Mucosa of stomach (tissue), 1 donor: ENCODE data around the gene ATP6V0C.

Experiments
- H3K27me3 ChIP-seq: one replicate; pipeline ENCODE4 v1.7.0; 2013; ENCODE audit warnings: mild to moderate bottlenecking, low read length; ENCODE audit not compliant: control insufficient read depth, insufficient read depth
- H3K36me3 ChIP-seq: one replicate; pipeline ENCODE4 v1.7.0; 2013; ENCODE audit warnings: low read length; ENCODE audit not compliant: control insufficient read depth, insufficient read depth
- H3K4me1 ChIP-seq: one replicate; pipeline ENCODE4 v1.7.0; 2013; ENCODE audit warnings: mild to moderate bottlenecking, low read length; ENCODE audit not compliant: control insufficient read depth, insufficient read depth
- H3K4me3 ChIP-seq: one replicate; pipeline ENCODE4 v1.7.0; 2013; ENCODE audit warnings: low read length
- H3K9ac ChIP-seq: one replicate; pipeline ENCODE4 v1.7.0; 2013; ENCODE audit warnings: mild to moderate bottlenecking, low read length, moderate library complexity
- H3K9me3 ChIP-seq: one replicate; pipeline ENCODE4 v1.7.0; 2013; ENCODE audit warnings: mild to moderate bottlenecking, low read length, moderate library complexity; ENCODE audit not compliant: control insufficient read depth
- donor health status: Pancreatic carcinoma.

ATP6V0C gene

DNA sequence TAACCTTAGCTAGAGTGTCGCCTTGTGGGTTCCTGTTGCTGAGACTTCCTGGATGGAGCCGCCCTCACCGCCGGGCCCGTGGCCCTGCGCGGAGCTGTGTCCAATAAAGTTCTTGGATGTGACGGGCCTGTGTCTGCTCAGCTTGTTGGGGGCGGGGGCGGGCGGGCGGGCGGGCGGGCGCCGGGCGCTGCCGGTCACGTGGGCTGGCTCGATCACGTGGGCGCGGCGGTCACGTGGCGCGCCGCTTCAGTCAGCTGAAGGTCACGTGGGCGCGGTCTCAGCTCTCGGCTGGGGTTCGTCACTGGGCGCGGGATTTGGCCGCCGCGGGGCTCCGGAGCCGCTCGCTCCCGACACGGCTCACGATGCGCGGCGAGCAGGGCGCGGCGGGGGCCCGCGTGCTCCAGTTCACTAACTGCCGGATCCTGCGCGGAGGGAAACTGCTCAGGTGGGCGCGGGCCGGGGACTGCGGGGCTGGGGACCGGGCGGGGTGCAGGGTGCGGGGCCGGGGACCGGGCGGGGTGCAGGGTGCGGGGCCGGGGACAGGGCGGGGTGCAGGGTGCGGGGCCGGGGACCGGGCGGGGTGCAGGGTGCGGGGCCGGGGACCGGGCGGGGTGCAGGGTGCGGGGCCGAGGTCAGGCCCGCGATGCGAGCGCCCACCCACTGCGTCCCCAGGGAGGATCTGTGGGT, 6.5 kb downstream of the ATP6V0C start, which contains the start of gene AMDHD2:
Gene AMDHD2, plus strand, starts transcription at position 275 of the 687 bp plus-strand sequence. Its CDS starts 88 bp downstream, at position 363.
- Histone ChIP-seq H3K36me3 (no peaks in the 10 kb centered on the region), H3K27me3 (no peaks in the 10 kb centered on the region), H3K4me3 (no peak within 1 kb of the TSS), H3K9ac (peak within 1 kb of the TSS; percentile 28), H3K4me1 (peaks cover 49% of the 10 kb centered on the region), H3K9me3 (no peaks in the 10 kb centered on the region)

GRCh38 chr16:2520784-2521531, 7.2 kb downstream of the ATP6V0C start:
- Histone ChIP-seq H3K9ac (peak overlapping the region; percentile 11), H3K4me1 (peaks cover 42% of the 10 kb centered on the region), H3K9me3 (no peaks in the 10 kb centered on the region), H3K27me3 (no peaks in the 10 kb centered on the region), H3K36me3 (no peaks in the 10 kb centered on the region), H3K4me3 (no peak overlapping the region)

DNA sequence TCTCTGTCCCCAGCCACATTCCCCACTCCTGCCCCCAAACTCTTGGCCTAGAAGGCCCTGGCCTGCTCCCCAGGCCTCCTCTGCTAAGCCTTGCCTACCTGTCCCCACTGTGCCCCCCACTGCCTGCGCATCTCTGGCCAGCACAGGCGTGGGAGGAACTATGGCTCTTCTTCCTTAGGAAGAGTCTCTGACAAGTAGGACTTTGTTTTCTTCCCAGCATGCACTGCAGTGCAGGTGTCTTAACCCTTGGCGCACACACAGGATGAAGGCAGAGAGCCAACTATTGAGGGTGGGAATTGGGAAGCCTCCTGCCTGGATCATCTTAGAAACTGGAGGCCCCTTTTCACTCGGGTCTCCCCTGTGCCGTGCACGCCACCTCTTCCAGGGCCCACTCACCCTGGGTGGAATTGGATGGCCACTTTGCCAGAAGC, 10.1 kb downstream of the ATP6V0C start:
- no peaks in the 10 kb centered on the region for H3K27me3 ChIP-seq
- H3K4me3 ChIP-seq, result no peak overlapping the region
- H3K9ac ChIP-seq, result no peak overlapping the region
- no peaks in the 10 kb centered on the region for H3K36me3 ChIP-seq
- no peaks in the 10 kb centered on the region for H3K9me3 ChIP-seq
- peaks cover 17% of the 10 kb centered on the region for H3K4me1 ChIP-seq

GRCh38 chr16:2524339-2524938, 10.7 kb downstream of the ATP6V0C start:
- Histone ChIP-seq H3K36me3 (peaks cover 4% of the 10 kb centered on the region), H3K9me3 (no peaks in the 10 kb centered on the region), H3K4me1 (peaks cover 11% of the 10 kb centered on the region), H3K9ac (no peak overlapping the region), H3K27me3 (no peaks in the 10 kb centered on the region), H3K4me3 (no peak overlapping the region)

GRCh38 chr16:2526135-2526534, 12.4 kb downstream of the ATP6V0C start:
- H3K4me1 ChIP-seq, result peaks cover 7% of the 10 kb centered on the region
- H3K36me3 ChIP-seq, result peaks cover 4% of the 10 kb centered on the region

GRCh38 chr16:2527071-2527783, 13.5 kb downstream of the ATP6V0C start:
- H3K27me3 ChIP-seq, result no peaks in the 10 kb centered on the region
- no peak overlapping the region for H3K4me3 ChIP-seq
- H3K9me3 ChIP-seq, result no peaks in the 10 kb centered on the region
- peaks cover 4% of the 10 kb centered on the region for H3K36me3 ChIP-seq
- H3K4me1 ChIP-seq, result peaks cover 10% of the 10 kb centered on the region
- H3K9ac ChIP-seq, result no peak overlapping the region

More at GRCh38 chr16:2526135-2526534, 12.4 kb downstream of the ATP6V0C start:
- no peak overlapping the region for H3K9ac ChIP-seq
- no peaks in the 10 kb centered on the region for H3K9me3 ChIP-seq
- H3K4me3 ChIP-seq, result no peak overlapping the region
- H3K27me3 ChIP-seq, result no peaks in the 10 kb centered on the region

- no peaks in the 10 kb centered on the region for H3K9me3 ChIP-seq
- H3K4me3 ChIP-seq, result no peak overlapping the region
- H3K27me3 ChIP-seq, result no peaks in the 10 kb centered on the region
- no peak overlapping the region for H3K9ac ChIP-seq
- H3K4me1 ChIP-seq, result peaks cover 13% of the 10 kb centered on the region
- H3K36me3 ChIP-seq, result peaks cover 4% of the 10 kb centered on the region
These were observed 14.0 kb downstream of the ATP6V0C start for GRCh38 chr16:2527784-2528100.

DNA sequence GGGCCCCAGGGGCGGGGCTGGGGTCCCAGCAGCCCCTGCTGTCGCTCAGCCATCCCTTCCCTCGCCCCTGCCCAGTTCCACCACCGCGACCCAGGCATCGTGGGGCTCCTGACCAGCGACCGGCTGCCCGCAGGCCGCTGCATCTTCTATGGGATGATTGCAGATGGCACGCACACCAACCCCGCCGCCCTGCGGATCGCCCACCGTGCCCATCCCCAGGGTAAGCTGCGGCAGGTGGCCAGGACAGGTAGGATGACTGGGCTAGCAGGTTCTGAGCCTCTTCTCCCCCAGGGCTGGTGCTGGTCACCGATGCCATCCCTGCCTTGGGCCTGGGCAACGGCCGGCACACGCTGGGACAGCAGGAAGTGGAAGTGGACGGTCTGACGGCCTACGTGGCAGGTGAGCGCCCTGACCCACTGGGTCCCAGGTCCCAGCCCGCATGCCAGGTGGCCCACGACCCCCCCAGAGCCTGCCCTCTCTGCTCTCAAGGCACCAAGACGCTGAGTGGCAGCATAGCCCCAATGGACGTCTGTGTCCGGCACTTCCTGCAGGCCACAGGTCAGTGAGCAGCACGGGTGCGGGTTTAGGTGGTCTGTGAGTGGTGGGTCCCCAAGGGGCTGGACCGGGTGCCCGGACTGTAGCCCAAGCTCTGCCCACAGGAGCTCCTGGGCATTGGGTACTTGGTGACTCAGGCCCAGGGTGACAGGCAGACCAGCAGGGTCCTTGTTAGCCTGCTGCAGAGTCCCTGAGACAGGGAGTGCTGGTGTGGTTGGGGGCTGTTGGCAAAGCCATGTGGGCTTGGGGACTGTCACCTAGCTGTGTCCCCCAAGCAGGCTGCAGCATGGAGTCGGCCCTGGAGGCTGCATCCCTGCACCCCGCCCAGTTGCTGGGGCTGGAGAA, 14.7 kb downstream of the ATP6V0C start:
- H3K36me3 ChIP-seq, result peaks cover 4% of the 10 kb centered on the region
- H3K4me3 ChIP-seq, result no peak overlapping the region
- H3K27me3 ChIP-seq, result no peaks in the 10 kb centered on the region
- no peak overlapping the region for H3K9ac ChIP-seq
- no peaks in the 10 kb centered on the region for H3K9me3 ChIP-seq
- H3K4me1 ChIP-seq, result peaks cover 15% of the 10 kb centered on the region

- H3K4me3 ChIP-seq, result no peak overlapping the region
- no peaks in the 10 kb centered on the region for H3K9me3 ChIP-seq
- no peaks in the 10 kb centered on the region for H3K27me3 ChIP-seq
- H3K9ac ChIP-seq, result no peak overlapping the region
- peaks cover 15% of the 10 kb centered on the region for H3K4me1 ChIP-seq
- H3K36me3 ChIP-seq, result peaks cover 4% of the 10 kb centered on the region
These were observed 15.5 kb downstream of the ATP6V0C start for GRCh38 chr16:2529061-2529931.

GRCh38 chr16:2529961-2530628, 16.3 kb downstream of the ATP6V0C start:
- H3K36me3 ChIP-seq, result peaks cover 4% of the 10 kb centered on the region
- H3K9me3 ChIP-seq, result no peaks in the 10 kb centered on the region
- no peak overlapping the region for H3K4me3 ChIP-seq
- no peak overlapping the region for H3K9ac ChIP-seq
- peaks cover 15% of the 10 kb centered on the region for H3K4me1 ChIP-seq
- no peaks in the 10 kb centered on the region for H3K27me3 ChIP-seq
